ENCODE measurements around the gene PIK3AP1. TPM values are rescaled to one million over a fixed set of nuclear protein-coding genes. Genes with fewer than 3 reads are reported as not detected.
A peak's percentile ranks its signal among the peaks of the same experiment; 100 is the strongest.

Gene PIK3AP1
- total RNA-seq, 4 donors from 2014 or later = 3.1 to 15.5 (median 5.5) TPM

- no peaks in the 10 kb centered on the region for H3K9me3 ChIP-seq
Measured at GRCh38 chr10:96588060-96588554, 132.2 kb downstream of the PIK3AP1 start.

GRCh38 chr10:96587264-96588059 is 132.9 kb downstream of the PIK3AP1 start:
- Histone ChIP-seq H3K27ac (peak overlapping the region; percentile 91 to 99 (median 98)), H3K4me1 (peaks cover 0 to 51% (median 9%) of the 10 kb centered on the region in 3 donors), H3K4me3 (peak overlapping the region; percentile 88 to 98), H3K9me3 (no peaks in the 10 kb centered on the region), H3K36me3 (no peaks in the 10 kb centered on the region), H3K27me3 (no peaks in the 10 kb centered on the region)
- peak; percentile 77 for ATAC-seq
- 0 to 3% methylated on average over 3 to 17 of the region's 25 CpGs for WGBS, 2 donors (ENCODE audit: low coverage in 1 of 2)
- TF ChIP-seq POLR2AphosphoS5 (IDR thresholded peaks at IDR 0.05) (no peak), CTCF (IDR thresholded peaks at IDR 0.05) (peak in 1 of 4 experiments; percentile 11)

More at GRCh38 chr10:96588060-96588554, 132.2 kb downstream of the PIK3AP1 start:
- peak overlapping the region; percentile 88 to 98 for H3K4me3 ChIP-seq
- peaks cover 0 to 45% (median 9%) of the 10 kb centered on the region in 3 donors for H3K4me1 ChIP-seq
- H3K36me3 ChIP-seq = no peaks in the 10 kb centered on the region
- peak overlapping the region; percentile 91 to 99 (median 98) for H3K27ac ChIP-seq
- no peaks in the 10 kb centered on the region for H3K27me3 ChIP-seq
- no peak for ATAC-seq
- TF ChIP-seq EP300 (IDR thresholded peaks at IDR 0.05) = no peak
- no peak for TF ChIP-seq CTCF (IDR thresholded peaks at IDR 0.05)
- no peak for TF ChIP-seq POLR2AphosphoS5 (IDR thresholded peaks at IDR 0.05)
- no peak for TF ChIP-seq POLR2A (IDR thresholded peaks at IDR 0.05)
- 0 to 6% methylated on average over 2 to 3 of the region's 4 CpGs for WGBS, 2 donors (ENCODE audit: low coverage in 1 of 2)

- TF ChIP-seq POLR2AphosphoS5 (IDR thresholded peaks at IDR 0.05) (peak; percentile 77), POLR2A (IDR thresholded peaks at IDR 0.05) (peak; percentile 88 to 90), EP300 (IDR thresholded peaks at IDR 0.05) (no peak), CTCF (IDR thresholded peaks at IDR 0.05) (peak in 3 of 4 experiments; percentile 30 to 36 (median 36))
- WGBS, 2 donors (ENCODE audit: low coverage in 1 of 2) = no CpG with 5 or more reads among the region's 107 CpGs
- H3K4me3 ChIP-seq = peak within 1 kb of the TSS; percentile 88 to 98
- H3K4me1 ChIP-seq = peaks cover 6 to 59% (median 11%) of the 10 kb centered on the region in 3 donors
- peak; percentile 98 for ATAC-seq
- no peaks in the 10 kb centered on the region for H3K27me3 ChIP-seq
- no peaks in the 10 kb centered on the region for H3K9me3 ChIP-seq
- no peaks in the 10 kb centered on the region for H3K36me3 ChIP-seq
- H3K27ac ChIP-seq = peak within 1 kb of the TSS; percentile 91 to 99 (median 98)
Measured at GRCh38 chr10:96586419-96587263, 133.7 kb downstream of the PIK3AP1 start, which contains the start of gene TM9SF3. TM9SF3 (minus strand) TSS chr10:96587012; CDS start chr10:96586835, 177 bp downstream.

GRCh38 chr10:96585736-96586418 is 134.4 kb downstream of the PIK3AP1 start:
- H3K9me3 ChIP-seq = no peaks in the 10 kb centered on the region
- H3K27me3 ChIP-seq = no peaks in the 10 kb centered on the region
- WGBS, 2 donors (ENCODE audit: low coverage in 1 of 2) = 3 to 6% methylated on average over 9 to 10 of the region's 20 CpGs
- no peak for ATAC-seq
- peak overlapping the region; percentile 91 to 99 (median 98) for H3K27ac ChIP-seq
- H3K4me1 ChIP-seq = peaks cover 6 to 67% (median 12%) of the 10 kb centered on the region in 3 donors
- TF ChIP-seq POLR2AphosphoS5 (IDR thresholded peaks at IDR 0.05) (no peak), EP300 (IDR thresholded peaks at IDR 0.05) (no peak), POLR2A (IDR thresholded peaks at IDR 0.05) (no peak), CTCF (IDR thresholded peaks at IDR 0.05) (no peak)
- H3K4me3 ChIP-seq = peak overlapping the region; percentile 88 to 98
- H3K36me3 ChIP-seq = no peaks in the 10 kb centered on the region

All from gastroesophageal sphincter (tissue), 4 donors.